ENCODE results near the gene TANGO2.

The TANGO2 gene

GRCh38 chr22:20011993-20012740, 8.7 kb upstream of the TANGO2 start:
- no peak for DNase-seq (ENCODE audit: low read depth in 2 of 2)

GRCh38 chr22:20012741-20013331, 8.1 kb upstream of the TANGO2 start:
- no peak for DNase-seq (ENCODE audit: low read depth in 2 of 2)

GRCh38 chr22:20013382-20013871, 7.5 kb upstream of the TANGO2 start:
- DNase-seq (ENCODE audit: low read depth in 2 of 2): no peak

- DNase-seq (ENCODE audit: low read depth in 2 of 2): no peak
These were observed 6.3 kb upstream of the TANGO2 start for GRCh38 chr22:20014526-20015186.

- DNase-seq (ENCODE audit: low read depth in 2 of 2): no peak
These were observed 5.7 kb upstream of the TANGO2 start for GRCh38 chr22:20015187-20015625.

- no peak for DNase-seq (ENCODE audit: low read depth in 2 of 2)
These were observed 4.8 kb upstream of the TANGO2 start for GRCh38 chr22:20015971-20016733.

GRCh38 chr22:20016734-20017621, 3.9 kb upstream of the TANGO2 start, which contains the start of gene ARVCF:
Gene ARVCF (minus strand): TSS chr22:20016823. CDS start chr22:19990794, 26,029 bp downstream.
- DNase-seq (ENCODE audit: low read depth in 2 of 2): peak; percentile 79 to 85

- DNase-seq (ENCODE audit: low read depth in 2 of 2): no peak
These were observed 3.3 kb upstream of the TANGO2 start for GRCh38 chr22:20017622-20017958.

GRCh38 chr22:20018001-20018400, 2.9 kb upstream of the TANGO2 start:
- no peak for DNase-seq (ENCODE audit: low read depth in 2 of 2)

GRCh38 chr22:20019661-20020532, 1.0 kb upstream of the TANGO2 start:
- DNase-seq (ENCODE audit: low read depth in 2 of 2): no peak

- no peak for DNase-seq (ENCODE audit: low read depth in 2 of 2)
These were observed 579 bp downstream of the TANGO2 start for GRCh38 chr22:20021196-20022181.

- no peak for DNase-seq (ENCODE audit: low read depth in 2 of 2)
These were observed 1.5 kb downstream of the TANGO2 start for GRCh38 chr22:20022231-20022977.

GRCh38 chr22:20022978-20023613, 2.2 kb downstream of the TANGO2 start:
- no peak for DNase-seq (ENCODE audit: low read depth in 2 of 2)

- no peak for DNase-seq (ENCODE audit: low read depth in 2 of 2)
These were observed 3.3 kb downstream of the TANGO2 start for GRCh38 chr22:20024225-20024624.

GRCh38 chr22:20024650-20025397, 3.9 kb downstream of the TANGO2 start:
- DNase-seq (ENCODE audit: low read depth in 2 of 2): no peak

GRCh38 chr22:20025401-20026203, 4.7 kb downstream of the TANGO2 start:
- no peak for DNase-seq (ENCODE audit: low read depth in 2 of 2)
